IPS-15b (cell line): Measurements from ENCODE around the gene C6orf62.
"Not testable (repeated sequence)": the region's sequence is repeated elsewhere in the genome, so short reads cannot be mapped to it uniquely, and the experiment has no call there.

Experiments
- H3K27me3 ChIP-seq: one replicate; pipeline ENCODE4 v1.6.1; 2013; ENCODE audit warnings: low read length; ENCODE audit not compliant: control insufficient read depth, insufficient read depth
- H3K36me3 ChIP-seq: one replicate; pipeline ENCODE4 v1.6.1; 2013; ENCODE audit warnings: low read length; ENCODE audit not compliant: control insufficient read depth, insufficient read depth
- H3K4me1 ChIP-seq: one replicate; pipeline ENCODE4 v1.6.1; 2013; ENCODE audit warnings: mild to moderate bottlenecking, low read length; ENCODE audit not compliant: control insufficient read depth, insufficient read depth
- H3K4me3 ChIP-seq: one replicate; pipeline ENCODE4 v1.5.1; 2013; ENCODE audit warnings: low read depth, low read length
- H3K9ac ChIP-seq: one replicate; pipeline ENCODE4 v1.6.1; 2013; ENCODE audit warnings: low read depth, mild to moderate bottlenecking, low read length
- H3K9me3 ChIP-seq: one replicate; pipeline ENCODE4 v1.6.1; 2013; ENCODE audit warnings: mild to moderate bottlenecking, low read length; ENCODE audit not compliant: control insufficient read depth, insufficient read depth

C6orf62 gene

GRCh38 chr6:24755279-24755678 is 36.3 kb upstream of the C6orf62 start:
- no peaks in the 10 kb centered on the region for H3K27me3 ChIP-seq
- no peaks in the 10 kb centered on the region for H3K36me3 ChIP-seq
- H3K9ac ChIP-seq: no peak overlapping the region
- H3K9me3 ChIP-seq: no peaks in the 10 kb centered on the region
- H3K4me3 ChIP-seq: no peak overlapping the region
- H3K4me1 ChIP-seq: no peaks in the 10 kb centered on the region

GRCh38 chr6:24754378-24754777 is 35.4 kb upstream of the C6orf62 start:
- not testable (repeated sequence) for H3K4me1 ChIP-seq, H3K9ac ChIP-seq, H3K36me3 ChIP-seq, H3K4me3 ChIP-seq, H3K9me3 ChIP-seq, H3K27me3 ChIP-seq

- H3K4me3 ChIP-seq: no peak overlapping the region
- no peaks in the 10 kb centered on the region for H3K4me1 ChIP-seq
- no peaks in the 10 kb centered on the region for H3K27me3 ChIP-seq
- no peaks in the 10 kb centered on the region for H3K9me3 ChIP-seq
- no peak overlapping the region for H3K9ac ChIP-seq
- H3K36me3 ChIP-seq: no peaks in the 10 kb centered on the region
Observed at GRCh38 chr6:24753545-24753944, 34.6 kb upstream of the C6orf62 start.

- Histone ChIP-seq H3K9ac (no peak overlapping the region), H3K9me3 (no peaks in the 10 kb centered on the region), H3K4me3 (no peak overlapping the region), H3K4me1 (no peaks in the 10 kb centered on the region), H3K36me3 (no peaks in the 10 kb centered on the region), H3K27me3 (no peaks in the 10 kb centered on the region)
Observed at GRCh38 chr6:24752917-24753492, 34.1 kb upstream of the C6orf62 start.

- no peaks in the 10 kb centered on the region for H3K27me3 ChIP-seq
Observed at GRCh38 chr6:24752503-24752902, 33.5 kb upstream of the C6orf62 start.

GRCh38 chr6:24750878-24751277 is 31.9 kb upstream of the C6orf62 start:
- not testable (repeated sequence) for H3K9me3 ChIP-seq

More at GRCh38 chr6:24752503-24752902, 33.5 kb upstream of the C6orf62 start:
- no peak overlapping the region for H3K4me3 ChIP-seq
- H3K4me1 ChIP-seq: no peaks in the 10 kb centered on the region
- H3K9ac ChIP-seq: no peak overlapping the region
- H3K9me3 ChIP-seq: no peaks in the 10 kb centered on the region
- H3K36me3 ChIP-seq: no peaks in the 10 kb centered on the region

GRCh38 chr6:24749297-24749696 is 30.3 kb upstream of the C6orf62 start:
- no peaks in the 10 kb centered on the region for H3K27me3 ChIP-seq
- no peaks in the 10 kb centered on the region for H3K9me3 ChIP-seq
- no peaks in the 10 kb centered on the region for H3K4me1 ChIP-seq
- H3K9ac ChIP-seq: no peak overlapping the region
- no peaks in the 10 kb centered on the region for H3K36me3 ChIP-seq
- no peak overlapping the region for H3K4me3 ChIP-seq

More at GRCh38 chr6:24750878-24751277, 31.9 kb upstream of the C6orf62 start:
- not testable (repeated sequence) for H3K4me1 ChIP-seq, H3K9ac ChIP-seq, H3K36me3 ChIP-seq, H3K4me3 ChIP-seq, H3K27me3 ChIP-seq

- H3K36me3 ChIP-seq: no peaks in the 10 kb centered on the region
- H3K4me3 ChIP-seq: no peak overlapping the region
- H3K9ac ChIP-seq: no peak overlapping the region
- no peaks in the 10 kb centered on the region for H3K4me1 ChIP-seq
- no peaks in the 10 kb centered on the region for H3K27me3 ChIP-seq
- H3K9me3 ChIP-seq: no peaks in the 10 kb centered on the region
Observed at GRCh38 chr6:24744911-24745310, 26.0 kb upstream of the C6orf62 start.

- H3K4me1 ChIP-seq: no peaks in the 10 kb centered on the region
- no peaks in the 10 kb centered on the region for H3K27me3 ChIP-seq
- H3K9me3 ChIP-seq: no peaks in the 10 kb centered on the region
- H3K9ac ChIP-seq: no peak overlapping the region
- no peaks in the 10 kb centered on the region for H3K36me3 ChIP-seq
- no peak overlapping the region for H3K4me3 ChIP-seq
Observed at GRCh38 chr6:24743944-24744335, 25.0 kb upstream of the C6orf62 start.

GRCh38 chr6:24743265-24743943 is 24.4 kb upstream of the C6orf62 start:
- no peaks in the 10 kb centered on the region for H3K27me3 ChIP-seq
- no peaks in the 10 kb centered on the region for H3K36me3 ChIP-seq
- H3K9ac ChIP-seq: no peak overlapping the region
- H3K4me1 ChIP-seq: no peaks in the 10 kb centered on the region
- no peak overlapping the region for H3K4me3 ChIP-seq
- H3K9me3 ChIP-seq: no peaks in the 10 kb centered on the region

GRCh38 chr6:24742216-24742738 is 23.3 kb upstream of the C6orf62 start:
- Histone ChIP-seq H3K9ac (no peak overlapping the region), H3K4me3 (no peak overlapping the region), H3K27me3 (no peaks in the 10 kb centered on the region), H3K9me3 (no peaks in the 10 kb centered on the region), H3K4me1 (no peaks in the 10 kb centered on the region), H3K36me3 (no peaks in the 10 kb centered on the region)

- H3K4me3 ChIP-seq: no peak overlapping the region
- no peaks in the 10 kb centered on the region for H3K4me1 ChIP-seq
- H3K27me3 ChIP-seq: no peaks in the 10 kb centered on the region
- H3K9ac ChIP-seq: no peak overlapping the region
- H3K9me3 ChIP-seq: no peaks in the 10 kb centered on the region
- no peaks in the 10 kb centered on the region for H3K36me3 ChIP-seq
Observed at GRCh38 chr6:24740861-24741260, 21.9 kb upstream of the C6orf62 start.
